GM13977 (cell line): ENCODE results near the gene KCNK4.

ENCODE experiments used
- DNase-seq: peaks from one replicate; pipeline ENCODE4 v3.0.0; 2012; ENCODE audit warnings: low spot score
- CTCF ChIP-seq: IDR thresholded peaks from 2 replicates; pipeline ENCODE4 v1.5.1; 2012; ENCODE audit warnings: mild to moderate bottlenecking, control low read depth; ENCODE audit not compliant: insufficient read depth; ENCODE audit errors: extremely low read depth, missing control alignments
- in situ Hi-C: fragments of 300-500 bp; cut with MboI; formaldehyde crosslinking; loops from one replicate; pipeline ENCODE4 v1.12.0; 2022; ENCODE audit warnings: low sequenced_read_pairs, low pct_unique_long_range_greater_than_20kb, mixed read lengths, inconsistent platforms; ENCODE audit not compliant: unreplicated experiment

The KCNK4 gene

GRCh38 chr11:64281957-64282770 is 8.9 kb upstream of the KCNK4 start:
- no peak for DNase-seq
- in situ Hi-C loops: no loop called here
- TF ChIP-seq CTCF: no peak

GRCh38 chr11:64283092-64283491 is 8.0 kb upstream of the KCNK4 start:
- TF ChIP-seq CTCF: no peak
- in situ Hi-C loops: no loop called here
- no peak for DNase-seq

- in situ Hi-C loops: no loop called here
- peak; percentile 99 for DNase-seq
- TF ChIP-seq CTCF: no peak
Measured at GRCh38 chr11:64284048-64284961, 6.8 kb upstream of the KCNK4 start, which contains the start of gene BAD. Gene BAD (minus strand): TSS chr11:64284665. CDS start chr11:64284368, 297 bp downstream.

- in situ Hi-C loops: no loop called here
- no peak for TF ChIP-seq CTCF
- DNase-seq: peak; percentile 97
Measured at GRCh38 chr11:64284962-64285884, 5.9 kb upstream of the KCNK4 start, which contains the start of gene GPR137. Gene GPR137 (plus strand): TSS chr11:64285848. CDS start chr11:64286525, 677 bp downstream.

- TF ChIP-seq CTCF: peak; percentile 45
- DNase-seq: no peak
- in situ Hi-C loops: no loop called here
Measured at GRCh38 chr11:64285885-64286800, 5.0 kb upstream of the KCNK4 start.
